Memory B cell (primary cell): Measurements from ENCODE around the gene ASIP.
A peak's percentile ranks its signal among the peaks of the same experiment; 100 is the strongest.
"Not testable (repeated sequence)": the region's sequence is repeated elsewhere in the genome, so short reads cannot be mapped to it uniquely, and the experiment has no call there.

Experiments used
- ATAC-seq: fragments of 150-1000 bp; cut with Tn5 transposase; 2 replicates; pipeline ENCODE4 v1.10.0; 2021; ENCODE audit warnings: low read depth, mild to moderate bottlenecking, moderate library complexity
- DNase-seq, 2 donors: peaks; one replicate each; pipeline ENCODE4 v3.0.0; 2022; ENCODE audit warnings: low spot score in 2 of 2
- H3K27ac Mint-ChIP-seq: one replicate; pipeline ENCODE4 v1.8.0; 2022; ENCODE audit warnings: mild to moderate bottlenecking, moderate library complexity, mixed read lengths
- H3K27me3 Mint-ChIP-seq: one replicate; pipeline ENCODE4 v1.8.0; 2022; ENCODE audit warnings: mixed read lengths
- H3K36me3 Mint-ChIP-seq: one replicate; pipeline ENCODE4 v1.8.0; 2022; ENCODE audit warnings: mild to moderate bottlenecking, mixed read lengths
- H3K4me1 Mint-ChIP-seq: one replicate; pipeline ENCODE4 v1.8.0; 2022; ENCODE audit warnings: mixed read lengths
- H3K4me3 Mint-ChIP-seq: one replicate; pipeline ENCODE4 v1.8.0; 2022; ENCODE audit warnings: mild to moderate bottlenecking, moderate library complexity, mixed read lengths
- H3K9me3 Mint-ChIP-seq: one replicate; pipeline ENCODE4 v1.8.0; 2022; ENCODE audit warnings: mixed read lengths

Gene ASIP

DNA sequence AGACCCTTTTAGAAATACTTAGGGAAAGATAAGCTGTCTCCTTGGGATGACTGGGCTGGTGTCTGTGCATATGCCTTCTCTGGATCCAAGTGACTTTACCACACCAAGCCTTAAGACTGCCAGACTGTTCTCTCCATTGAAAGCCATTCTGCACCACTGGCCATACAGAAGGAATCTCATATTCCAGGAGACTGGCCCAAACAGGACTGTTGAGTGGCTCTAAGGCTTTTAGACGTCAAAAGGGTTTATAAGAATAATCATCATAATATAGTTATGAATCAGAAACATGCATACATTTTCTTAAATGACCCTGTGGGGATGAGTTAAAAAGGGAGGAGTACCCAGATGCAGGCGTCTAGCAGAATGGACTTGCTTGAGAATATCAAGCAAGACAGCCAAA is 17.0 kb upstream of the ASIP start:
- ATAC-seq, H3K36me3 Mint-ChIP-seq, H3K9me3 Mint-ChIP-seq: not testable (repeated sequence)

DNA sequence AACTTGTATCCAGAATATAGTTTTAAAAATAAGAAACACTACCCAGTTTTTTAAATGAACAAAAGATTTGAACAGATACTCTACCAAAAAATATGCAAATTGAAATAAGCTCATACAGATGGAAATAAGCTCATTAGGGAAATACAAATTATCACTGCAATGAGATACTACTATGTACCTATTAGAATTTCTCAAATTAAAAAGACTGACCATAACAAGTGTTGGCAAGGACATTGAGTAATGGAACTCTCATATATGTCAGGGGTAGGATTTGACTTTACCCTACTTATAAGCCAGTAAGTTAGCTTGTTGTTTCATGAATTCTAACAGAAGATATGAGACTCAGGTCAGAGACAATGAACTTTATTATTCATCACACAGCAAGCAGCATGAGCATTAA is 9.6 kb upstream of the ASIP start:
- H3K4me1 Mint-ChIP-seq: no peaks in the 10 kb centered on the region
- ATAC-seq (no peak), DNase-seq (no peak)
- H3K27ac Mint-ChIP-seq: no peak overlapping the region
- H3K27me3 Mint-ChIP-seq: peaks cover 2% of the 10 kb centered on the region
- H3K36me3 Mint-ChIP-seq: peaks cover 5% of the 10 kb centered on the region
- no peak overlapping the region for H3K4me3 Mint-ChIP-seq
- peaks cover 6% of the 10 kb centered on the region for H3K9me3 Mint-ChIP-seq

More for the DNA sequence above, 17.0 kb upstream of the ASIP start:
- H3K4me1 Mint-ChIP-seq, DNase-seq, H3K4me3 Mint-ChIP-seq, H3K27ac Mint-ChIP-seq, H3K27me3 Mint-ChIP-seq: not testable (repeated sequence)

DNA sequence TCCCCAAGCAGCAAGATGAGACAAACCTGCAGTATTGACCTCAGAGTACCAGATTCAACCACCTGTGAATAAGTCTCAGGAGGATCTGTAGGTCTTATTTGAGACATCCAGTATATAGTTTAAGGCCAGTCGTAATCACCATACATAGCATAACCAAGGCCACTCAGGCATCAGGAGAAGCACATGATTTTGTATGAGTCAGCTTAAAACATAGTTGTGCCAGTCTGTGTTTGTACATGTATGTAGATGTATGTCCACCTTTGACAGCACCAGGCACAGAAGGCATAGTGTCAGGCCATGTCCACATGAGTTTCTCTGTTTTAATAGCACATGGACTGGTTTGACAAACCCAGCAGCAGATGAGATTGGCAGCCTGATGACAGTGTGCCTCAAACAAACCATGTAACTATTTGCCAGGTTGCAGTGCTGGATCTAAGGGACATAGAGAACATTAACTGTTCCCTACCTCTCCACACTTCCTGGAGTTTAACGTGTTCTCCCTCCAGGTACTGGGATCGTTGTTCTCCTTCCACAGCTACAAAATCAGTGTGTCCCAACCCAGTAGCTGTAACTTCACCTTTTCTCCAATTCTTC is 8.6 kb upstream of the ASIP start:
- Mint-ChIP-seq H3K4me3 (no peak overlapping the region), H3K27me3 (peaks cover 2% of the 10 kb centered on the region), H3K27ac (no peak overlapping the region), H3K9me3 (peaks cover 10% of the 10 kb centered on the region), H3K36me3 (peaks cover 5% of the 10 kb centered on the region), H3K4me1 (no peaks in the 10 kb centered on the region)
- DNase-seq (no peak), ATAC-seq (no peak)

DNA sequence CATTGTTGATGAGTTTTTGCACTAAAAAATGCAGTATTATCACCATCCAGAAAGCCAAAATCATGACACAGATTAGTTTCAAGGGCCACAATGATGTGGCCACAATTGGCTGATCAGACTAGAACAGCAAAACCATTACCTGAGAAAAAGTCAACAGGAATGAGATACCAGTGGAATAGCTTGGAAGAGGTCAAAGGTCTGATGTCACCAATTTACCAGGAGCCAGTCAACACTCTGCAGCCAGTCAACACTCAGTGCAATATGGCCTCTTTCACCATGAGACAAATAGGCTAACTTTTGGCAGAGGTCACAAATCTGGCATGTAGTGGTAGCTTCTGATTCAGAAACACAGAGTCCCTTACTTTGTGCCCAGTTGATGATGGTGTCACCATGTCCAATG is 7.5 kb upstream of the ASIP start:
- no peak for DNase-seq
- no peak for ATAC-seq
- Mint-ChIP-seq H3K27me3 (peaks cover 2% of the 10 kb centered on the region), H3K9me3 (peaks cover 20% of the 10 kb centered on the region), H3K4me3 (no peak overlapping the region), H3K27ac (no peak overlapping the region), H3K36me3 (peaks cover 9% of the 10 kb centered on the region), H3K4me1 (no peaks in the 10 kb centered on the region)

DNA sequence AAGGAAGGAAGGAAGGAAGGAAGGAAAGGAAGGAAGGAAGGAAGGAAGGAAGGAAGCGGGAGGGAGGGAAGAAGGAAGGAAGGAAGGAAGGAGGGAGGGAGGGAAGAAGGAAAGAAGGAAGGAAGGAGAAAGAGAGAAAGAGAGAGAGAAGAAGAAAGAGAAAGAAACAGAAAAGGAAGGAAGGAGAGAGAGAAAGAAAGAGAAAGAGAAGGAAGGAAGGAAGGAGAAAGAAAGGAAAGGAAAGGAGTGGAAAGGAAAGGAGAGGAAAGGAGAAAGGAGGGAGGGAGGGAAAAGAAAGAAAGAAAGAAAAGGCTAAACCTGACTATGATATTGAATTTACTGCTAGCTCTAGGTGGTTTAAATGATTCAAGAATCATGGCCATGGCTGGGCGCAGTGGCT is 5.3 kb upstream of the ASIP start:
- peaks cover 2% of the 10 kb centered on the region for H3K27me3 Mint-ChIP-seq
- H3K36me3 Mint-ChIP-seq: peaks cover 9% of the 10 kb centered on the region
- DNase-seq (no peak), ATAC-seq (no peak)
- peaks cover 13% of the 10 kb centered on the region for H3K4me1 Mint-ChIP-seq
- peaks cover 22% of the 10 kb centered on the region for H3K9me3 Mint-ChIP-seq
- no peak overlapping the region for H3K4me3 Mint-ChIP-seq
- H3K27ac Mint-ChIP-seq: no peak overlapping the region

DNA sequence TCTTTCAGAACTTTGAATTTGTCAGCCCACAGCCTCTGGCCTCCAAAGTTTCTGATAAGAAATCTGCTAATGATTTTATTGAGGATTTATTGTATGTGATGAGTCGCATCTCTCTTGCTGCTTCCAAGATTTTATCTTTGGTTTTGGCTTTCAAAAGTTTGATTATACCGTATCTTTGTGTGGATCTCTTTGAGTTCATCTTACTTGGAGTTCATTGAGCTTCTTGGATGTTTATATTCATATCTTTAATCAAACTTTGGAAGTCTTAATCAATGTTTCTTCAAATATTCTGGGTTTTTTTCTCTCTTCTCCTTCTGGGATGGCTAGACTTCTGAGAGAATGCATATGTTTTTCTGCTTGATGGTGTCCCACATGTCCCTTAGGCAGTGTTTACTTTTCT is 3.3 kb upstream of the ASIP start:
- Mint-ChIP-seq H3K27me3 (no peaks in the 10 kb centered on the region), H3K9me3 (peaks cover 22% of the 10 kb centered on the region), H3K36me3 (peaks cover 9% of the 10 kb centered on the region)

DNA sequence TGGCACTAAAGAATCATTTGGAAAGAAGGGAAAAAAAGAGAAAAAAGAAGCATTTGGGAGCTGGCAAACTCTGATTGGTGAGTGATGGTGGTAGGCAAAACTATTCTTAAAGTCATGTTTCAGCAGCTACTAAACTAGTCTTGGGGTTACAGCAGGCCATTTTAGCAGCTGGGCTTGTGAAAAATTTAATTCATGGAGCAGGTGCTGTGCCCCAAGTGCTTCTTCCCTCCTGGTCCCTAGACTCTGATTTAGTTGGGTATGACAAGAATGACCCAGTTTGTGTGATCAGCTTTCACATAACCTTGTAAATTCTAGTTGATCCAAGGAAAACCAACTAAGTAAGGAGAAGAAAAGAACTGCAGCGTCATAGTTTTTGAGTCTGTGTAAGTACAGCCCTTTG is 1.1 kb upstream of the ASIP start:
- Mint-ChIP-seq H3K27ac (peak overlapping the region; percentile 53), H3K4me3 (no peak overlapping the region)

More for the DNA sequence above, 3.3 kb upstream of the ASIP start:
- no peak for ATAC-seq
- DNase-seq: no peak
- peaks cover 24% of the 10 kb centered on the region for H3K4me1 Mint-ChIP-seq
- H3K27ac Mint-ChIP-seq: no peak overlapping the region
- H3K4me3 Mint-ChIP-seq: no peak overlapping the region

DNA sequence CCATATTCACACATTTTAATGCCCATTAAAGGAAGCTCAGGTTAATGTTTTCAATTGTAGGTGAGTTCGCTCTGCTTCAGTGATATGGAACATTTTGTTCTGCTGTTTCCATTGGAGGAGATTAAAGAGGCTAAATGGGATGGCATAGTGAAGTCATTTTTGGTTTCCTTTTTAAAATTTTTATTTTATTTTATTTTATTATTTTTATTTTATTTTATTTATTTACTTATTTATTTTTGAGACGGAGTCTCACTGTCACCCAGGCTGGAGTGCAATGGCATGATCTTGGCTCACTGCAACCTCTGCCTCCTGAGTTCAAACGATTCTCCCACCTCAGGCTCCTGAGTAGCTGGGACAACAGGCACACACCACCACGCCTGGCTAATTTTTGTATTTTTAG is 792 bp downstream of the ASIP start:
- H3K27ac Mint-ChIP-seq, ATAC-seq, H3K36me3 Mint-ChIP-seq, H3K27me3 Mint-ChIP-seq, DNase-seq, H3K4me3 Mint-ChIP-seq: not testable (repeated sequence)
- Mint-ChIP-seq H3K4me1 (peaks cover 24% of the 10 kb centered on the region), H3K9me3 (peaks cover 16% of the 10 kb centered on the region)

More for the DNA sequence above, 1.1 kb upstream of the ASIP start:
- Mint-ChIP-seq H3K27me3 (no peaks in the 10 kb centered on the region), H3K36me3 (peaks cover 9% of the 10 kb centered on the region), H3K9me3 (peaks cover 22% of the 10 kb centered on the region), H3K4me1 (peaks cover 24% of the 10 kb centered on the region)
- DNase-seq (no peak), ATAC-seq (no peak)

DNA sequence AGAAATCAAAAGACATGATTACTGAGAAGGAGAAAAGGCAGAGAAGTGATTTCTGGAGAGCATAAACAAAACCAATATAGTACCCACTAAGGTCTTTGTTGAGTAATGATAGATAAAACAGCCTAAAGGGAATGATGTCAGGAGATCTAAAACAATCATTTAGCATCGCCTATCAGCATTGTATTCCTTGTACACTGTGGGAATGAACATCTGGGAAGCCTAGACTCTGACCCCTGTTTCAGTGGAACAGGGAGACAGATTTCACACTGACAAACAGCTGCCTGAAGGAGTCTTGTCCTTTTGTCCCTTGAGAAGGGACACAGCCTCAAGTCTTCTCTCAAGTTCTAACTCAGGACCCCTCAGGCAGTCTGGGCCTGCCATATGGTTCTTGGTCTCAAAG is 1.7 kb downstream of the ASIP start:
- Mint-ChIP-seq H3K36me3 (peaks cover 4% of the 10 kb centered on the region), H3K4me1 (peaks cover 24% of the 10 kb centered on the region), H3K27me3 (no peaks in the 10 kb centered on the region), H3K4me3 (no peak overlapping the region), H3K9me3 (peaks cover 9% of the 10 kb centered on the region), H3K27ac (peak overlapping the region; percentile 46)
- no peak for DNase-seq
- no peak for ATAC-seq

DNA sequence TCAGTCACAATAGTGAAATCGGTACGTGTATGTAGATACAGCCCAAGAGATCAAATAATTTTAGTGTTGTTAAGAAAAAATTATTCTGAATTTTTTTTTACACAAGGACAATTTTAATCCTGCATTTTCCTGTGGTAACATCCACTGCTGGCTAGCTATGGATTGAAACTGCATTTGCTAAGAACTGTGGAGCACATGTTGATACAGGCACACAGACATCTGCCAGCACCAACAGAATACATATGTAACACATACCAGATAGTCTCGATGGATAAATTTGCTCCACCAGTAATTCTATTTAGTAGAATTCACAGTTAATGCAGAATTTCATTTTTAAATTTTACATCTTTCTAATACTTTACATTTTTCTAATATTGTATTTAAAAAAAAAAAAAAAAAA is 2.2 kb downstream of the ASIP start:
- no peaks in the 10 kb centered on the region for H3K27me3 Mint-ChIP-seq
- no peak for DNase-seq
- no peak overlapping the region for H3K4me3 Mint-ChIP-seq
- no peak overlapping the region for H3K27ac Mint-ChIP-seq
- H3K9me3 Mint-ChIP-seq: peaks cover 4% of the 10 kb centered on the region
- H3K36me3 Mint-ChIP-seq: no peaks in the 10 kb centered on the region
- ATAC-seq: no peak
- peaks cover 24% of the 10 kb centered on the region for H3K4me1 Mint-ChIP-seq

DNA sequence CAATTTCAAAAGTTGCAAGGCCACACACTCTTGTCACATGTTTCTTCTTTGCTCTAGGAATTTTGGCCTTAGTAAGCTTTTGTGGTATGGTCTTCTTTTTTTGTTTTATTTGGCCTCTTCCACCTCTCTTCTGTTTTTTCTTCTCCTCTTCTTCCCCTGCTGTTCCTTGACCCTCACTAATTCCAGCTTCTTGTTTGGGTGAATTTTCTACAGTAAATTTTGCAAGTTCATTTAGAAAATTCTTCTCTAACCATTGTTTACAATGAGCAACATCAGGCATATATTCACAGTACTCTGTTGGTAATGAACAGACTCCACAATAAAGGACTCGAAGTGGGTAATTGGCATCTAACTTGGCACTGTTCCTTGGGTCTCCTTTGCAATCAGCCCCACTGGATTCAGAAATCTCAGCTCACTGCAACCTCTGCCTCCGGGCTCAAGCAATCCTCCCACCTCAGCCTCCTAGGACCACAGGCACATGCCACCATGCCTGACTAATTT is 5.0 kb downstream of the ASIP start:
- Mint-ChIP-seq H3K4me3 (no peak overlapping the region), H3K9me3 (no peaks in the 10 kb centered on the region), H3K36me3 (no peaks in the 10 kb centered on the region), H3K4me1 (peaks cover 19% of the 10 kb centered on the region), H3K27ac (no peak overlapping the region), H3K27me3 (no peaks in the 10 kb centered on the region)
- DNase-seq (no peak), ATAC-seq (no peak)

DNA sequence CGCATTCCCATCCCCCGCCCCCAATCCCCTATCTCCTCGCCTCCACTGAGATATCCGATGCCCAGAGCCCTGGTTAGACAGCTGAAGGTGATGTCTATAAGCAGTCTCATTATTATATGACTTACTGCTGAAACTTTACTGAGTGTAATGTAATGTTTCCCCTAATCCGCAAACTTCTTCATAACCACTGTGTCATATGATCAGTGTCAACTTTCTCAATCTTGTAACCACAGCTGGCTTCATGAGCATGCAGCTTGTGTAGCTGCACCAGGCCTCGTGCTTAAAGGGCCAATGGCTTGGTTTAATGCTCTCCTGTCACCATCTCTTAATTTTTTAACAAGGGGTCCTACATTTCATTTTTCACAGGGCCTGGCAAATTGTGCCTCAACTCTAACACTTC is 8.1 kb downstream of the ASIP start:
- peak; percentile 76 for ATAC-seq
- Mint-ChIP-seq H3K4me1 (peaks cover 10% of the 10 kb centered on the region), H3K4me3 (no peak overlapping the region), H3K27me3 (no peaks in the 10 kb centered on the region), H3K9me3 (no peaks in the 10 kb centered on the region), H3K27ac (peak overlapping the region; percentile 12), H3K36me3 (no peaks in the 10 kb centered on the region)
- no peak for DNase-seq

DNA sequence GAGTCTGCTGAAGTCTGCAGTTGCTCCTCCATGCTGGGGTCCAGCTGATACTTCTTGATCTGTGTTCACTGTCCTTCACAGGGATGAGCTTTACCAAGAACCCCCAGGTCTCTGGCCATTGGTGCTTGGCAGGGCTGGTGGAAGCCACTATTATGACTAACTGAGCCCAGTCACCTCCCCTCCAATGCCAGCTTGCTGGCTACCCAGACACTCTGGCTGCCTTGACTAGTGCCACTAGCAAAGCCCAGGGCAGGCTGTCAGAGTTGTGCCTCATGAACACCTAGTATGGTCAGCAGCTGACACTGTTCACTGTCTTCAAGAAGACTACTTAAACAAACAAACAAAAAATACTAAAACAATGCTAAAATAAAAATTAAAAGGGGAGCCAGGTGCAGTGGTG is 8.8 kb downstream of the ASIP start:
- Mint-ChIP-seq H3K36me3 (no peaks in the 10 kb centered on the region), H3K27me3 (no peaks in the 10 kb centered on the region), H3K27ac (peak overlapping the region; percentile 12), H3K4me1 (peaks cover 10% of the 10 kb centered on the region), H3K9me3 (no peaks in the 10 kb centered on the region), H3K4me3 (no peak overlapping the region)
- ATAC-seq (no peak), DNase-seq (no peak)

DNA sequence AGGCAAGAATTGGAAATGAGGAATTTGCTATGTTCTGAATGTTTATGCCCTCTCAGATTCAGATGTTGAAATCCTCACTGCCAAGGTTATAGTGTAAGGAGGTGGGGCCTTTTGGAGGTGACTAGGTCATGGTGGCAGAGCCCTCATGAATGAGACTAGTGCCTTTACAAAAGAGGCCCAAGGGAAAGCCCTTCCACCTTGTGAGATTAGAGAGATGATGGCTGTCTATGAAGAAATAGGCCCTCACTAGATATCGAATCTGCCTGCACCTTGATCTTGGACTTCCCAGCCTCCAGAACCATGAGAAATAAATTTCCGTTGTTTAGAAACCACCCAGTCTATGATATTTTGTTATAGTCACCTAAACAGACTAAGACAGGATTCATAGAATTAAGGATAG is 10.4 kb downstream of the ASIP start:
- ATAC-seq: no peak
- H3K4me3 Mint-ChIP-seq: no peak overlapping the region
- no peaks in the 10 kb centered on the region for H3K9me3 Mint-ChIP-seq
- no peak for DNase-seq
- no peaks in the 10 kb centered on the region for H3K36me3 Mint-ChIP-seq
- peaks cover 16% of the 10 kb centered on the region for H3K4me1 Mint-ChIP-seq
- H3K27ac Mint-ChIP-seq: no peak overlapping the region
- H3K27me3 Mint-ChIP-seq: peaks cover 1% of the 10 kb centered on the region

DNA sequence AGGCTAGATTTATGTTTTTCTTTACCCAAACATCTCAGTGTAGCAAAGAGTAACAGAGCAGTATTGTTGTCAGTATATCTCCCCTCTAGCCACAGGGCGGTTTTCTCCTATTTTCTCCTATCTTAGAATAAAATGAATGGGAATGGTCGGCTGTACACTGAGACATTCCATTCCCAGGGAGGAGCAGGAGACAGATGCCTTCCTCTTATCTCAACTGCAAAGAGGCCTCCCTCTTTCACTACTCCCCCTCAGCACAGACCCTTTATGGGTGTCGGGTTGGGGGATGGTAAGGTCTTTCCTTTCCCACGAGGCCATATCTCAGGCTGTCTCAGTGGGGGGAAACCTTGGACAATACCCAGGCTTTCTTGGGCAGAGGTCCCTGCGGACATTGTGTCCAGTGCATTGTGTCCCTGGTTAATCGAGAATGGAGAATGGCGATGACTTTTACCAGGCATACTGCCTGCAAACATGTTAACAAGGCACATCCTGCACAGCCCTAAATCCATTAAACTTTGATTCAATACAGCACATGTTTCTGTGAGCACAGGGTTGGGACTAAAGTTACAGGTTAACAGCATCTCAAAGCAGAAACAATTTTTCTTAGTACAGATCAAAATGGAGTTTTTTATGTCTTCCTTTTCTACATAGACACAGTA is 11.3 kb downstream of the ASIP start:
- H3K36me3 Mint-ChIP-seq, H3K27ac Mint-ChIP-seq, H3K9me3 Mint-ChIP-seq, ATAC-seq, H3K27me3 Mint-ChIP-seq, H3K4me3 Mint-ChIP-seq, DNase-seq: not testable (repeated sequence)
- peaks cover 16% of the 10 kb centered on the region for H3K4me1 Mint-ChIP-seq
